ENCODE results near the gene CDH12.
"Not testable (repeated sequence)": the region's sequence is repeated elsewhere in the genome, so short reads cannot be mapped to it uniquely, and the experiment has no call there.

GRCh38 chr5:22169226-22169625, 683.9 kb downstream of the CDH12 start:
- TF ChIP-seq CTCF, POLR2A (IDR thresholded peaks at IDR 0.05): not testable (repeated sequence)

Data from thyroid gland (tissue), 4 donors.